Fibroblast of lung (primary cell): ENCODE results near the gene ANO4.

Experiments used
- EZH2 ChIP-seq: IDR thresholded peaks from 2 replicates; pipeline ENCODE4 v1.5.1; 2012; ENCODE audit warnings: low read length, control low read depth, mild to moderate bottlenecking; ENCODE audit errors: missing control alignments
- TF ChIP-seq, protein P1 (sequence below), 2 donors: IDR thresholded peaks in 1 of 2; conservative IDR thresholded peaks in 1 of 2; 1 replicate in 1 of 2; 2 replicates in 1 of 2; pipeline ENCODE4 v1.5.1; 2011 to 2012; ENCODE audit warnings: low read length in 2 of 2, control low read depth in 1 of 2, inconsistent platforms in 1 of 2, low read depth in 1 of 2, mild to moderate bottlenecking in 1 of 2

DNA sequence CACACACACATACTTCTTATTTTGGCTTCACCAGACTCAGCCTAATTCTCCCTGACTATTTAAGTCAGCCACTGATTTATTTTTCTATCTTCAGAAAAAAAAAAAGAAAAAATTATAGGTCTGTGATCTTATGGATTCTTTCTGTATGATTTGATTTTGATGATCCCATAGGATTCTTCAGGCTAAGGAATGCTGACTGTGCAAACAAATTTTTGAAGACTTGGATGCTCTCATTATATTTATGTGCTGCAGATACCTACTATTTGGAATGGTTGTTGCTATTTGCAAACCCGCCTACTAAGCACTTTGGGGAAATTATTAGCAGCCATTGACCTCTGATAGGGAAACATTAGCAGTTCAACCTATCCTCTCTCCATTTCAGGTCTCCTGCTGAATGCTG lies 4.0 kb upstream of the ANO4 start:
- TF ChIP-seq, protein P1, sequence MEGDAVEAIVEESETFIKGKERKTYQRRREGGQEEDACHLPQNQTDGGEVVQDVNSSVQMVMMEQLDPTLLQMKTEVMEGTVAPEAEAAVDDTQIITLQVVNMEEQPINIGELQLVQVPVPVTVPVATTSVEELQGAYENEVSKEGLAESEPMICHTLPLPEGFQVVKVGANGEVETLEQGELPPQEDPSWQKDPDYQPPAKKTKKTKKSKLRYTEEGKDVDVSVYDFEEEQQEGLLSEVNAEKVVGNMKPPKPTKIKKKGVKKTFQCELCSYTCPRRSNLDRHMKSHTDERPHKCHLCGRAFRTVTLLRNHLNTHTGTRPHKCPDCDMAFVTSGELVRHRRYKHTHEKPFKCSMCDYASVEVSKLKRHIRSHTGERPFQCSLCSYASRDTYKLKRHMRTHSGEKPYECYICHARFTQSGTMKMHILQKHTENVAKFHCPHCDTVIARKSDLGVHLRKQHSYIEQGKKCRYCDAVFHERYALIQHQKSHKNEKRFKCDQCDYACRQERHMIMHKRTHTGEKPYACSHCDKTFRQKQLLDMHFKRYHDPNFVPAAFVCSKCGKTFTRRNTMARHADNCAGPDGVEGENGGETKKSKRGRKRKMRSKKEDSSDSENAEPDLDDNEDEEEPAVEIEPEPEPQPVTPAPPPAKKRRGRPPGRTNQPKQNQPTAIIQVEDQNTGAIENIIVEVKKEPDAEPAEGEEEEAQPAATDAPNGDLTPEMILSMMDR (conservative IDR thresholded peaks at IDR 0.05 in 1 of 2, IDR thresholded peaks at IDR 0.05 in 1 of 2; ENCODE audit: low read depth in 1 of 2, low read length in 2 of 2) = no peak
- TF ChIP-seq EZH2 = no peak
